Measurements from ENCODE around the gene ENOX1.
"Not testable (repeated sequence)": the region's sequence is repeated elsewhere in the genome, so short reads cannot be mapped to it uniquely, and the experiment has no call there.

Gene ENOX1

GRCh38 chr13:43416408-43416807, 370.4 kb downstream of the ENOX1 start:
- DNase-seq = not testable (repeated sequence)

- not testable (repeated sequence) for DNase-seq
Measured at GRCh38 chr13:43415903-43416391, 370.8 kb downstream of the ENOX1 start.

- no peak for DNase-seq
Measured at GRCh38 chr13:43414111-43414510, 372.7 kb downstream of the ENOX1 start.

- no peak for DNase-seq
Measured at GRCh38 chr13:43411741-43412140, 375.0 kb downstream of the ENOX1 start.

GRCh38 chr13:43411211-43411610, 375.6 kb downstream of the ENOX1 start:
- DNase-seq = no peak

GRCh38 chr13:43408274-43408673, 378.5 kb downstream of the ENOX1 start:
- DNase-seq = no peak

GRCh38 chr13:43407023-43407581, 379.7 kb downstream of the ENOX1 start:
- DNase-seq = no peak

- no peak for DNase-seq
Measured at GRCh38 chr13:43405457-43405856, 381.3 kb downstream of the ENOX1 start.

GRCh38 chr13:43402380-43402779, 384.4 kb downstream of the ENOX1 start:
- no peak for DNase-seq

GRCh38 chr13:43401361-43401760, 385.4 kb downstream of the ENOX1 start:
- DNase-seq = no peak

- peak; percentile 7 for DNase-seq
Measured at GRCh38 chr13:43397111-43397510, 389.7 kb downstream of the ENOX1 start.

- DNase-seq = no peak
Measured at GRCh38 chr13:43391036-43391435, 395.7 kb downstream of the ENOX1 start.

- no peak for DNase-seq
Measured at GRCh38 chr13:43390619-43391018, 396.2 kb downstream of the ENOX1 start.

- DNase-seq = no peak
Measured at GRCh38 chr13:43389983-43390382, 396.8 kb downstream of the ENOX1 start.

- no peak for DNase-seq
Measured at GRCh38 chr13:43389573-43389972, 397.2 kb downstream of the ENOX1 start.

- no peak for DNase-seq
Measured at GRCh38 chr13:43388282-43389034, 398.3 kb downstream of the ENOX1 start.

GRCh38 chr13:43387880-43388279, 398.9 kb downstream of the ENOX1 start:
- DNase-seq = no peak

GRCh38 chr13:43383498-43384165, 403.1 kb downstream of the ENOX1 start:
- DNase-seq = no peak

GRCh38 chr13:43379738-43380137, 407.0 kb downstream of the ENOX1 start:
- DNase-seq = no peak

GRCh38 chr13:43377973-43378372, 408.8 kb downstream of the ENOX1 start:
- no peak for DNase-seq

GRCh38 chr13:43377149-43377548, 409.6 kb downstream of the ENOX1 start:
- DNase-seq = no peak

- no peak for DNase-seq
Measured at GRCh38 chr13:43376596-43376995, 410.2 kb downstream of the ENOX1 start.

- DNase-seq = no peak
Measured at GRCh38 chr13:43375797-43376465, 410.8 kb downstream of the ENOX1 start.
